K562 (cell line): ENCODE data around the gene GLIS2. TPM values are rescaled to one million over a fixed set of nuclear protein-coding genes. Genes with fewer than 3 reads are reported as not detected.
A peak's percentile ranks its signal among the peaks of the same experiment; 100 is the strongest.

ENCODE experiments used
- ARID1B ChIP-seq: fragments of 450-650 bp; IDR thresholded peaks from 2 replicates; pipeline ENCODE4 v1.6.1; 2016; ENCODE audit warnings: antibody characterized with exemption, mild to moderate bottlenecking, inconsistent platforms
- CBX1 ChIP-seq: sonication (generic); IDR thresholded peaks from 2 replicates; pipeline ENCODE4 v1.6.1; 2016; ENCODE audit warnings: antibody characterized with exemption, low read depth, mild to moderate bottlenecking
- CBX2 ChIP-seq: fragments of 200-600 bp; sonication (generic); IDR thresholded peaks from one replicate; pipeline ENCODE4 v1.6.1; 2012; ENCODE audit warnings: mild to moderate bottlenecking, low read length, inconsistent platforms; ENCODE audit not compliant: insufficient read depth, poor library complexity, severe bottlenecking
- CCNT2 ChIP-seq: IDR thresholded peaks from 2 replicates; pipeline ENCODE4 v1.6.1; 2011; ENCODE audit warnings: borderline replicate concordance, low read depth, mild to moderate bottlenecking, moderate library complexity, mixed read lengths, low read length; ENCODE audit not compliant: insufficient read length; ENCODE audit errors: extremely low read depth
- CREBBP ChIP-seq: IDR thresholded peaks from one replicate; pipeline ENCODE4 v1.6.1; 2012; ENCODE audit warnings: low read depth, mild to moderate bottlenecking, control low read depth, inconsistent platforms, low read length
- HDAC1 ChIP-seq, 2 experiments: fragments of 450-650 bp; IDR thresholded peaks; 2 replicates each; pipeline ENCODE4 v1.6.1; 2016 to 2017; ENCODE audit warnings: inconsistent platforms in 1 of 2, mild to moderate bottlenecking in 1 of 2, moderate library complexity in 1 of 2
- MAFF ChIP-seq: IDR thresholded peaks from 2 replicates; pipeline ENCODE4 v1.6.1; 2012; ENCODE audit warnings: low read length, improper control_type of control experiment
- MAZ ChIP-seq, 2 experiments: fragments of 450-650 bp in 1 of 2; sonication (generic) in 1 of 2; formaldehyde crosslinking; IDR thresholded peaks in 1 of 2; conservative IDR thresholded peaks in 1 of 2; 2 replicates each; pipeline versions ENCODE4 v1.4.0 to v1.5.0; 2020; ENCODE audit warnings: mild to moderate bottlenecking in 1 of 2, missing genetic modification reagents in 1 of 2
- MCM7 ChIP-seq, 2 experiments: fragments of 450-650 bp; IDR thresholded peaks; 2 replicates each; pipeline ENCODE4 v1.6.1; 2016 to 2018
- MTA3 ChIP-seq: fragments of 450-650 bp; formaldehyde crosslinking; IDR thresholded peaks from 2 replicates; pipeline ENCODE4 v1.6.1; 2017; ENCODE audit warnings: mild to moderate bottlenecking, borderline replicate concordance
- NONO ChIP-seq, 2 experiments: fragments of 200-400 bp in 1 of 2; fragments of 450-650 bp in 1 of 2; formaldehyde crosslinking in 1 of 2; IDR thresholded peaks; 2 replicates each; pipeline ENCODE4 v1.6.1; 2017; ENCODE audit warnings: low read depth in 2 of 2, mild to moderate bottlenecking in 2 of 2, moderate library complexity in 2 of 2, low read length in 1 of 2
- PHB2 ChIP-seq: fragments of 450-650 bp; IDR thresholded peaks from 2 replicates; pipeline ENCODE4 v1.6.1; 2017; ENCODE audit warnings: low read depth
- POLR2AphosphoS5 ChIP-seq: IDR thresholded peaks from 2 replicates; pipeline ENCODE4 v1.6.1; 2011; ENCODE audit warnings: mild to moderate bottlenecking, low read depth, low read length, moderate library complexity; ENCODE audit not compliant: control insufficient read depth, insufficient read depth
- TBP ChIP-seq: optimal IDR thresholded peaks from 2 replicates; pipeline ENCODE3; 2011; ENCODE audit warnings: low read depth, low read length, improper control_type of control experiment
- YY1 ChIP-seq, 3 experiments: IDR thresholded peaks; 2 replicates each; pipeline ENCODE4 v1.6.1; 2011; ENCODE audit warnings: low read length in 2 of 3, mild to moderate bottlenecking in 2 of 3, moderate library complexity in 2 of 3, borderline replicate concordance in 1 of 3, control low read depth in 1 of 3, low read depth in 1 of 3; ENCODE audit not compliant: insufficient read depth in 3 of 3, insufficient replicate concordance in 2 of 3, control insufficient read depth in 1 of 3, insufficient read length in 1 of 3; ENCODE audit errors: extremely low read depth in 1 of 3
- ZZZ3 ChIP-seq: fragments of 450-650 bp; IDR thresholded peaks from 2 replicates; pipeline ENCODE4 v1.6.1; 2016; ENCODE audit warnings: antibody characterized with exemption, mild to moderate bottlenecking, moderate library complexity
- polyA plus RNA-seq, 8 experiments: library from polyadenylated mRNA; depleted of rRNA in 4 of 8; stranded (reverse) in 5 of 8; unstranded in 3 of 8; fragments of >200 nt; fragmentation: Nextera tagmentation in 2 of 8; fragmentation: Illumina TruSeq in 1 of 8; extraction: Ambion mirVana in 2 of 8; extraction: Trizol in 1 of 8; gene quantifications; 2 replicates each; pipeline versions ENCODE4 v1.2.1 to v1.2.3, GENCODE V29; 2011 to 2014; ENCODE audit warnings: inconsistent platforms in 1 of 8, missing spikeins in 1 of 8
- total RNA-seq, 7 experiments: library from RNA; depleted of rRNA in 6 of 7; stranded (reverse); fragments of >200 nt in 6 of 7; fragmentation: Illumina TruSeq in 2 of 7; extraction: Trizol in 2 of 7; gene quantifications; 2 replicates each; pipeline versions ENCODE4 v1.2.1 to v1.2.3, GENCODE V29; 2011 to 2021; ENCODE audit warnings: low replicate concordance in 1 of 7
- TF ChIP-seq, protein P1 (sequence below): sonication (generic); formaldehyde crosslinking; IDR thresholded peaks from 2 replicates; pipeline ENCODE4 v1.8.1; 2023; ENCODE audit warnings: mild to moderate bottlenecking, missing genetic modification reagents
- TF ChIP-seq, protein P2 (sequence below): fragments of 250-450 bp; sonication (Bioruptor Pico); IDR thresholded peaks from 2 replicates; pipeline ENCODE4 v1.8.0; 2022; ENCODE audit warnings: moderate library complexity, mild to moderate bottlenecking, inconsistent platforms
- TF ChIP-seq, protein P3 (sequence below), 2 experiments: fragments of 450-650 bp; IDR thresholded peaks; 2 replicates each; pipeline ENCODE4 v1.6.1; 2016
- TF ChIP-seq, protein P4 (sequence below): conservative IDR thresholded peaks from 2 replicates; pipeline ENCODE4 v1.6.1; 2011; ENCODE audit warnings: low read depth, mild to moderate bottlenecking, low read length; ENCODE audit not compliant: control insufficient read depth

The GLIS2 gene
- total and polyA plus RNA-seq, 9 of the 15 experiments (the other 6 are each of a cell fraction or from before 2014, with no cell fraction given), result 0.10 to 9.0 (median 0.57) TPM

DNA sequence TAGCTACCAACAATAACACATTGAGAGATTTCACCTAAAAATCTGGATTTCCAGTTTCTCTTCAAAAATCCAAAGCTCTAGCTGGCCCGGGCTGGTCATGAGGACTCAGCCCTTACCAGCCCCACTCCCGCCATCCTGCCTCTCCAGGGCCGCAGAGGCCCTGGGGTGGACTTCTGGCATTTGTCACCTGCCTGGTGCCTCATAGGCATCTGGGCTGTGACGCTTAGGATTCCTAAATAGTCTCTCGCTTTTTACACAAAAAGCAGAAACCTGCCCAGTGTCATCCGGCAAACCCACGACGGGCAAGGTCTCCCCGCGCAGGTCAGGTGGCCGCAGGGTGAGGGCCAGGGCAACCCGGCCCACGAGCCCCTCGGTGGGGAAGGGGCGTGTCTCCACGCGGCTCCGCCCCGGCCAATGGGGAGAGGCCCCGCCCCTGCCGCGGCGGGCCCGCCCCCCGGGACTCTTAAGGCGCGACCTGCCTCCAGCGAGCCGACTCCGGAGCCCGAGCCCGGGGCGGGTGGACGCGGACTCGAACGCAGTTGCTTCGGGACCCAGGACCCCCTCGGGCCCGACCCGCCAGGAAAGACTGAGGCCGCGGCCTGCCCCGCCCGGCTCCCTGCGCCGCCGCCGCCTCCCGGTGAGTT, 55.6 kb downstream of the GLIS2 start, which contains the start of gene VASN (continued):
- TF ChIP-seq, protein P1, sequence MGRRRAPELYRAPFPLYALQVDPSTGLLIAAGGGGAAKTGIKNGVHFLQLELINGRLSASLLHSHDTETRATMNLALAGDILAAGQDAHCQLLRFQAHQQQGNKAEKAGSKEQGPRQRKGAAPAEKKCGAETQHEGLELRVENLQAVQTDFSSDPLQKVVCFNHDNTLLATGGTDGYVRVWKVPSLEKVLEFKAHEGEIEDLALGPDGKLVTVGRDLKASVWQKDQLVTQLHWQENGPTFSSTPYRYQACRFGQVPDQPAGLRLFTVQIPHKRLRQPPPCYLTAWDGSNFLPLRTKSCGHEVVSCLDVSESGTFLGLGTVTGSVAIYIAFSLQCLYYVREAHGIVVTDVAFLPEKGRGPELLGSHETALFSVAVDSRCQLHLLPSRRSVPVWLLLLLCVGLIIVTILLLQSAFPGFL (CRISPR knock-in tag), result no peak
- TF ChIP-seq TBP (peak; percentile 89), CCNT2 (peak; percentile 78), CREBBP (no peak), CBX1 (peak; percentile 56; the same call in 1 of the 2 replicates), YY1 (IDR thresholded peaks at IDR 0.05; ENCODE audit: borderline replicate concordance in 1 of 3, control insufficient read depth in 1 of 3, extremely low read depth in 1 of 3, insufficient read depth in 3 of 3, insufficient read length in 1 of 3, insufficient replicate concordance in 2 of 3, low read depth in 1 of 3, low read length in 2 of 3) (peak in 1 of 3 experiments; percentile 35), NONO (IDR thresholded peaks at IDR 0.05; ENCODE audit: low read depth in 2 of 2, low read length in 1 of 2) (peak in 1 of 2 experiments; percentile 96; a peak in 2 of 4 replicates), ZZZ3 (no peak), MAZ (CRISPR knock-in tag; conservative IDR thresholded peaks at IDR 0.05 in 1 of 2, IDR thresholded peaks at IDR 0.05 in 1 of 2) (peak; percentile 51 to 70; a peak in 3 of 4 replicates), PHB2 (no peak), ARID1B (no peak), MTA3 (0 out of 2 replicates have a peak, but pooled peaks have one; percentile 25), HDAC1 (IDR thresholded peaks at IDR 0.05) (0 out of 4 replicates have a peak, but pooled peaks of 1 of the 2 experiments have one; percentile 30), POLR2AphosphoS5 (peak; percentile 69; the same call in 1 of the 2 replicates), MAFF (no peak), CBX2 (no peak), MCM7 (IDR thresholded peaks at IDR 0.05) (no peak)
- TF ChIP-seq, protein P2, sequence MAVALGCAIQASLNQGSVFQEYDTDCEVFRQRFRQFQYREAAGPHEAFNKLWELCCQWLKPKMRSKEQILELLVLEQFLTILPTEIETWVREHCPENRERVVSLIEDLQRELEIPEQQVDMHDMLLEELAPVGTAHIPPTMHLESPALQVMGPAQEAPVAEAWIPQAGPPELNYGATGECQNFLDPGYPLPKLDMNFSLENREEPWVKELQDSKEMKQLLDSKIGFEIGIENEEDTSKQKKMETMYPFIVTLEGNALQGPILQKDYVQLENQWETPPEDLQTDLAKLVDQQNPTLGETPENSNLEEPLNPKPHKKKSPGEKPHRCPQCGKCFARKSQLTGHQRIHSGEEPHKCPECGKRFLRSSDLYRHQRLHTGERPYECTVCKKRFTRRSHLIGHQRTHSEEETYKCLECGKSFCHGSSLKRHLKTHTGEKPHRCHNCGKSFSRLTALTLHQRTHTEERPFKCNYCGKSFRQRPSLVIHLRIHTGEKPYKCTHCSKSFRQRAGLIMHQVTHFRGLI (CRISPR knock-in tag), result no peak
- TF ChIP-seq, protein P3, sequence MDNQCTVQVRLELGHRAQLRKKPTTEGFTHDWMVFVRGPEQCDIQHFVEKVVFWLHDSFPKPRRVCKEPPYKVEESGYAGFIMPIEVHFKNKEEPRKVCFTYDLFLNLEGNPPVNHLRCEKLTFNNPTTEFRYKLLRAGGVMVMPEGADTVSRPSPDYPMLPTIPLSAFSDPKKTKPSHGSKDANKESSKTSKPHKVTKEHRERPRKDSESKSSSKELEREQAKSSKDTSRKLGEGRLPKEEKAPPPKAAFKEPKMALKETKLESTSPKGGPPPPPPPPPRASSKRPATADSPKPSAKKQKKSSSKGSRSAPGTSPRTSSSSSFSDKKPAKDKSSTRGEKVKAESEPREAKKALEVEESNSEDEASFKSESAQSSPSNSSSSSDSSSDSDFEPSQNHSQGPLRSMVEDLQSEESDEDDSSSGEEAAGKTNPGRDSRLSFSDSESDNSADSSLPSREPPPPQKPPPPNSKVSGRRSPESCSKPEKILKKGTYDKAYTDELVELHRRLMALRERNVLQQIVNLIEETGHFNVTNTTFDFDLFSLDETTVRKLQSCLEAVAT (IDR thresholded peaks at IDR 0.05), result no peak
- TF ChIP-seq, protein P4, sequence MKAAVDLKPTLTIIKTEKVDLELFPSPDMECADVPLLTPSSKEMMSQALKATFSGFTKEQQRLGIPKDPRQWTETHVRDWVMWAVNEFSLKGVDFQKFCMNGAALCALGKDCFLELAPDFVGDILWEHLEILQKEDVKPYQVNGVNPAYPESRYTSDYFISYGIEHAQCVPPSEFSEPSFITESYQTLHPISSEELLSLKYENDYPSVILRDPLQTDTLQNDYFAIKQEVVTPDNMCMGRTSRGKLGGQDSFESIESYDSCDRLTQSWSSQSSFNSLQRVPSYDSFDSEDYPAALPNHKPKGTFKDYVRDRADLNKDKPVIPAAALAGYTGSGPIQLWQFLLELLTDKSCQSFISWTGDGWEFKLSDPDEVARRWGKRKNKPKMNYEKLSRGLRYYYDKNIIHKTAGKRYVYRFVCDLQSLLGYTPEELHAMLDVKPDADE, result 0 out of 2 replicates have a peak, but pooled peaks have one; percentile 60
